ENCODE data around the gene EIF4EBP3. TPM values are rescaled to one million over a fixed set of nuclear protein-coding genes. Genes with fewer than 3 reads are reported as not detected.

EIF4EBP3 gene
- total RNA-seq, 3 donors from 2014 or later = 9.4 to 10.8 (median 10.2) TPM

GRCh38 chr5:140549237-140550144 is 2.0 kb downstream of the EIF4EBP3 start:
- Mint-ChIP-seq H3K4me3 (peak overlapping the region; percentile 82), H3K9me3 (no peaks in the 10 kb centered on the region), H3K27me3 (ENCODE audit: low read depth) (no peaks in the 10 kb centered on the region), H3K4me1 (ENCODE audit: low read depth) (peaks cover 47% of the 10 kb centered on the region), H3K36me3 (ENCODE audit: insufficient read depth) (peaks cover 26% of the 10 kb centered on the region)
- ATAC-seq (no peak), DNase-seq (no peak)

DNA sequence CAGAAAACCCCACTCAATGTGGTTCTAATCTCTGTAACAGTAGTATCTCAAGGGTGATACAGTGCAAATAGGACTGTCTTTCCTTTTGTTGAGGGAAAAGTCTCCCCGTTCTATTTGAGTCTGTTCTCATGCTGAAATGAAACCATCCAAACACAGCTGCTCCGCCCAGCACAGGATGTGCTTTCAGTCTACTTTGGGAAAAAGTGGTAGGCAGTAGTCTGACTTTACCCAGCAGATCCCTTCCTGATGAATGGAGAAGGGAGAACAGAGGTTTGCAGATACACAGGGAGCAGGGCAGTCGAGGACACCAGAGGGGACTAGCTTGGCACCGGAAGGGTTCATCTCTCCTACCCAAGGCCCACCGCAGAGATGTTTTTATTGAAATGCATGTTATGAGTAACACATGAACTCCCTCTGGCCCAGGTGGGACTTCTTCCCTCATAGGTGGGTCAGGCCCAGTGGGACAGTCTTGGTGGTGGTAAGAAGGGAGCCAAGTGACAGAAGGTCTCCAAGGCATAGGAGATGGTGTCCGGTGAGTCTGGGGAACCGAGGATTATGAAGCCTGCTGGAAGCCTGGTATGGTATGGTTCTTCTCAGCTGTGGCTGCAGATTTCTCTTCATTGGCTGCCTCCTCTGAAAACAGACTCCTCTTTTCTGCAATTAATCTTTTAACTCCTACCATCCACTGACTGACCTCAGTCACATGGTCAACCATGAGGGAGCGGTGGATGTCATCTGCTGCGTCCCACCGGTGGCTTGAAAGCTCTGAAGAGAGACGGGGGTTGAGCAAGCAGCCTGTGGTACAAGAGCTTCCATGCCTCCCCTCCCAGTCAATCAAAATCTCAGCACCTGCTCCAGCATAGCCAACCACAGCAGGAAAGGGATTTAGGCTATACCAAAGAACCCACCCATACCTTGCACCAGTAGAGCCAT is 3.0 kb downstream of the EIF4EBP3 start:
- Mint-ChIP-seq H3K9me3 (no peaks in the 10 kb centered on the region), H3K27me3 (ENCODE audit: low read depth) (no peaks in the 10 kb centered on the region), H3K36me3 (ENCODE audit: insufficient read depth) (peaks cover 22% of the 10 kb centered on the region), H3K4me1 (ENCODE audit: low read depth) (peaks cover 56% of the 10 kb centered on the region), H3K4me3 (no peak overlapping the region)
- no peak for ATAC-seq
- DNase-seq = no peak

DNA sequence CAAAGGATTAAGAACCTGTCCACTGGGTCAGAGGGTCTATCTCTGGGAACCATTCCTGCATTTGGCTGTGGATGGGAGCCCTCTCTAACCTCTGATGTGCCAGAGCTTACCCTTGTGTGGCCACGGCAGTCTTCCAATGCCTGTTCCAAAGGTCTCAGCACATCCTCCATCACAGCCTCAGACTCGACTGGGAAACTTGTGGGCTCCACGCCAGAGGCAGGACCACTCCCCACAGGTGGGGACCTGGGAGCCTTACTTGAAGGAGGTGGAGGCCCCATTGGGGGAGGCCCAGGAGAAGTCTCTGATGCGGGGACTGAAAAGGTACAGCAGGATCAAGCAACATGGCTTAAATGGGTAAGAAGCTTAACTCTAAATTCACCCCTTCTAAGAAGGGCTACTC is 4.4 kb downstream of the EIF4EBP3 start:
- peaks cover 27% of the 10 kb centered on the region for H3K36me3 Mint-ChIP-seq (ENCODE audit: insufficient read depth)
- H3K9me3 Mint-ChIP-seq = no peaks in the 10 kb centered on the region
- H3K27me3 Mint-ChIP-seq (ENCODE audit: low read depth) = no peaks in the 10 kb centered on the region
- no peak overlapping the region for H3K4me3 Mint-ChIP-seq
- ATAC-seq (no peak), DNase-seq (no peak)
- H3K4me1 Mint-ChIP-seq (ENCODE audit: low read depth) = peaks cover 68% of the 10 kb centered on the region

GRCh38 chr5:140553657-140554056 is 6.2 kb downstream of the EIF4EBP3 start:
- H3K27me3 Mint-ChIP-seq (ENCODE audit: low read depth) = no peaks in the 10 kb centered on the region
- DNase-seq (no peak), ATAC-seq (peak; percentile 39 to 41)
- peaks cover 27% of the 10 kb centered on the region for H3K36me3 Mint-ChIP-seq (ENCODE audit: insufficient read depth)
- H3K9me3 Mint-ChIP-seq = no peaks in the 10 kb centered on the region
- peaks cover 66% of the 10 kb centered on the region for H3K4me1 Mint-ChIP-seq (ENCODE audit: low read depth)
- H3K4me3 Mint-ChIP-seq = peak overlapping the region; percentile 46

GRCh38 chr5:140554454-140554853 is 7.0 kb downstream of the EIF4EBP3 start:
- Mint-ChIP-seq H3K27me3 (ENCODE audit: low read depth) (no peaks in the 10 kb centered on the region), H3K4me3 (peak overlapping the region; percentile 46), H3K36me3 (ENCODE audit: insufficient read depth) (peaks cover 27% of the 10 kb centered on the region), H3K4me1 (ENCODE audit: low read depth) (peaks cover 59% of the 10 kb centered on the region), H3K9me3 (no peaks in the 10 kb centered on the region)
- ATAC-seq (no peak), DNase-seq (no peak)

- H3K36me3 Mint-ChIP-seq (ENCODE audit: insufficient read depth) = peaks cover 18% of the 10 kb centered on the region
- H3K9me3 Mint-ChIP-seq = no peaks in the 10 kb centered on the region
- ATAC-seq = no peak
- H3K4me1 Mint-ChIP-seq (ENCODE audit: low read depth) = peaks cover 52% of the 10 kb centered on the region
- no peak for DNase-seq
- peak overlapping the region; percentile 90 for H3K4me3 Mint-ChIP-seq
- no peaks in the 10 kb centered on the region for H3K27me3 Mint-ChIP-seq (ENCODE audit: low read depth)
Observed at GRCh38 chr5:140555747-140556312, 8.4 kb downstream of the EIF4EBP3 start.

DNA sequence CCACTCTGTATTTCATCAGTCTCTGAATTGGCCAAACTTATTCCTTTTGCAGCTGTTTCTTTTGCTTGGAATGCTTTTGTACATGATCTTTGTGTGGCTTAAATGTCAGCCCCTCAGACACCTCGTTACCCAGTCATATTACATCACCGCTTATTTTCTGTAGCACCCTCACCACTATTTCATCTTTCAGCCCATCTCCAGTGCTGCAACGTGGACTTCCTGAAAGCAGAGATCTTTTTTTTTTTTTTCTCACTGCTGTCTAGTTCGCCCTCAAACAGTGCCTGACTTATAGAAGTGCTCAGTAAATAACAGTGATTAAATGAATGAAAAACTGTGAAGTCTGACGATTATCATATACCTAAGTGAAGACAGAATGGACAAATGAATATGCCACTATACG is 9.0 kb downstream of the EIF4EBP3 start:
- peaks cover 13% of the 10 kb centered on the region for H3K36me3 Mint-ChIP-seq (ENCODE audit: insufficient read depth)
- no peak for DNase-seq
- no peak for ATAC-seq

GRCh38 chr5:140557136-140557805 is 9.8 kb downstream of the EIF4EBP3 start, which contains the start of gene SRA1:
Gene SRA1, minus strand, starts transcription at chr5:140557473. Its CDS starts 21 bp downstream, at chr5:140557452.
- Mint-ChIP-seq H3K36me3 (ENCODE audit: insufficient read depth) (peaks cover 12% of the 10 kb centered on the region), H3K9me3 (no peaks in the 10 kb centered on the region), H3K27me3 (ENCODE audit: low read depth) (no peaks in the 10 kb centered on the region), H3K4me3 (peak within 1 kb of the TSS; percentile 90), H3K4me1 (ENCODE audit: low read depth) (peaks cover 46% of the 10 kb centered on the region)
- peak; percentile 73 for DNase-seq
- ATAC-seq = peak; percentile 94 to 97

More for the DNA sequence above, 9.0 kb downstream of the EIF4EBP3 start:
- H3K27me3 Mint-ChIP-seq (ENCODE audit: low read depth) = no peaks in the 10 kb centered on the region
- H3K4me3 Mint-ChIP-seq = peak overlapping the region; percentile 90
- peaks cover 47% of the 10 kb centered on the region for H3K4me1 Mint-ChIP-seq (ENCODE audit: low read depth)
- no peaks in the 10 kb centered on the region for H3K9me3 Mint-ChIP-seq

GRCh38 chr5:140557965-140558364 is 10.5 kb downstream of the EIF4EBP3 start:
- Mint-ChIP-seq H3K4me3 (peak overlapping the region; percentile 90), H3K4me1 (ENCODE audit: low read depth) (peaks cover 47% of the 10 kb centered on the region), H3K36me3 (ENCODE audit: insufficient read depth) (peaks cover 11% of the 10 kb centered on the region), H3K27me3 (ENCODE audit: low read depth) (no peaks in the 10 kb centered on the region), H3K9me3 (no peaks in the 10 kb centered on the region)
- ATAC-seq (no peak), DNase-seq (no peak)

- H3K9me3 Mint-ChIP-seq = no peaks in the 10 kb centered on the region
- no peak overlapping the region for H3K4me3 Mint-ChIP-seq
- peaks cover 47% of the 10 kb centered on the region for H3K4me1 Mint-ChIP-seq (ENCODE audit: low read depth)
- ATAC-seq (no peak), DNase-seq (no peak)
- no peaks in the 10 kb centered on the region for H3K27me3 Mint-ChIP-seq (ENCODE audit: low read depth)
- H3K36me3 Mint-ChIP-seq (ENCODE audit: insufficient read depth) = peaks cover 6% of the 10 kb centered on the region
Observed at GRCh38 chr5:140558542-140558941, 11.1 kb downstream of the EIF4EBP3 start.

- peaks cover 5% of the 10 kb centered on the region for H3K36me3 Mint-ChIP-seq (ENCODE audit: insufficient read depth)
- peaks cover 39% of the 10 kb centered on the region for H3K4me1 Mint-ChIP-seq (ENCODE audit: low read depth)
- no peak overlapping the region for H3K4me3 Mint-ChIP-seq
Observed at GRCh38 chr5:140560227-140560626, 12.8 kb downstream of the EIF4EBP3 start.

GRCh38 chr5:140561753-140562523 is 14.5 kb downstream of the EIF4EBP3 start:
- DNase-seq = no peak
- no peak for ATAC-seq
- Mint-ChIP-seq H3K4me1 (ENCODE audit: low read depth) (peaks cover 35% of the 10 kb centered on the region), H3K36me3 (ENCODE audit: insufficient read depth) (peaks cover 9% of the 10 kb centered on the region), H3K4me3 (no peak overlapping the region), H3K9me3 (no peaks in the 10 kb centered on the region), H3K27me3 (ENCODE audit: low read depth) (no peaks in the 10 kb centered on the region)

More at GRCh38 chr5:140560227-140560626, 12.8 kb downstream of the EIF4EBP3 start:
- Mint-ChIP-seq H3K27me3 (ENCODE audit: low read depth) (no peaks in the 10 kb centered on the region), H3K9me3 (no peaks in the 10 kb centered on the region)
- ATAC-seq (no peak), DNase-seq (no peak)

DNA sequence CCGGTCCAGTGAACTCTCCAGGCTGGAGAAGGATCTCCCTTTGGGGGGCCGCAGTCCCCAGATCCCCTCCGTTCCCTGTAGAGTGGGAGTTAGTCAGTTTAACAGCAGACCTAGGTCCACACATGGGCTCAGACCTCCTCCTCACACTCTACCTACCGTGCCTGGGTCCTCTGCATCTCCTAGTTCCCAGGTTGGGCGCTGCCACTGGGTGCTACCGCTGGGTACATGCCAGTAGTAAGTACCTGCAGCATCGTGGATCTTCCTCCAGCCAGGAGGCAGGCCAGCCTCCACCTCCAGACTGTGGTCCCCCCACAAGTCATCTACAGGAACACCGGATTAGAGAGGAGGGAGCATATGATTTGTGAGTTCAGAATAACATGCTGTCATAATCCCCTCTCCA is 16.1 kb downstream of the EIF4EBP3 start:
- Mint-ChIP-seq H3K4me3 (peak overlapping the region; percentile 97), H3K27me3 (ENCODE audit: low read depth) (no peaks in the 10 kb centered on the region), H3K36me3 (ENCODE audit: insufficient read depth) (peaks cover 20% of the 10 kb centered on the region), H3K4me1 (ENCODE audit: low read depth) (peaks cover 44% of the 10 kb centered on the region), H3K9me3 (no peaks in the 10 kb centered on the region)
- ATAC-seq (no peak), DNase-seq (no peak)

Data from activated T-cell treated with anti-CD3 and anti-CD28 coated beads, Interleukin-2, amount 50 U/mL, for 4 hours (primary cell).